Measurements from ENCODE around the gene PALB2.

PALB2 gene

GRCh38 chr16:23580391-23580790 is 60.7 kb downstream of the PALB2 start:
- DNase-seq: no peak

GRCh38 chr16:23579371-23579770 is 61.7 kb downstream of the PALB2 start:
- no peak for DNase-seq

- no peak for DNase-seq
Measured at GRCh38 chr16:23578101-23578830, 62.8 kb downstream of the PALB2 start.

GRCh38 chr16:23577493-23577892 is 63.6 kb downstream of the PALB2 start:
- no peak for DNase-seq

GRCh38 chr16:23575834-23576233 is 65.3 kb downstream of the PALB2 start:
- DNase-seq: no peak

- DNase-seq: no peak
Measured at GRCh38 chr16:23573817-23574216, 67.3 kb downstream of the PALB2 start.

- DNase-seq: no peak
Measured at GRCh38 chr16:23572394-23572793, 68.7 kb downstream of the PALB2 start.

GRCh38 chr16:23571895-23572294 is 69.2 kb downstream of the PALB2 start:
- no peak for DNase-seq

GRCh38 chr16:23570992-23571632 is 70.0 kb downstream of the PALB2 start:
- no peak for DNase-seq

GRCh38 chr16:23567602-23568001 is 73.5 kb downstream of the PALB2 start:
- no peak for DNase-seq

GRCh38 chr16:23566724-23567123 is 74.4 kb downstream of the PALB2 start:
- no peak for DNase-seq

GRCh38 chr16:23564575-23565363 is 76.3 kb downstream of the PALB2 start:
- no peak for DNase-seq

- DNase-seq: no peak
Measured at GRCh38 chr16:23563186-23563585, 77.9 kb downstream of the PALB2 start.

GRCh38 chr16:23562505-23562904 is 78.6 kb downstream of the PALB2 start:
- DNase-seq: no peak

- DNase-seq: no peak
Measured at GRCh38 chr16:23561586-23561985, 79.5 kb downstream of the PALB2 start.

- no peak for DNase-seq
Measured at GRCh38 chr16:23557779-23558702, 83.1 kb downstream of the PALB2 start.

- DNase-seq: peak; percentile 88
Measured at GRCh38 chr16:23556881-23557778, 84.0 kb downstream of the PALB2 start, which contains the start of the genes EARS2 and UBFD1. Gene EARS2, minus strand, starts transcription at chr16:23557350. Its CDS starts 7 bp downstream, at chr16:23557343. Gene UBFD1, plus strand, starts transcription at chr16:23557727. Its CDS starts 16 bp downstream, at chr16:23557743.

- DNase-seq: no peak
Measured at GRCh38 chr16:23554536-23554935, 86.6 kb downstream of the PALB2 start.

All from NCI-H1436 treated with DMSO at 0.1 percent for 48 hours (cell line).